Suprapubic skin (tissue), 3 donors: ENCODE results near the gene MOCS1.
"Not testable (repeated sequence)": the region's sequence is repeated elsewhere in the genome, so short reads cannot be mapped to it uniquely, and the experiment has no call there.

Source experiments
- EP300 ChIP-seq: sonication (generic); formaldehyde crosslinking; IDR thresholded peaks from one replicate; pipeline ENCODE4 v1.6.1; 2017; ENCODE audit warnings: antibody characterized with exemption
- TF ChIP-seq, protein P1 (sequence below), 2 donors: fragments of 200-600 bp in 1 of 2; fragments of 450-650 bp in 1 of 2; sonication (generic) in 1 of 2; IDR thresholded peaks; one replicate each; pipeline ENCODE4 v1.5.1; 2016 to 2019; ENCODE audit warnings: antibody characterized with exemption in 2 of 2, mild to moderate bottlenecking in 1 of 2, moderate library complexity in 1 of 2

- TF ChIP-seq, protein P1, sequence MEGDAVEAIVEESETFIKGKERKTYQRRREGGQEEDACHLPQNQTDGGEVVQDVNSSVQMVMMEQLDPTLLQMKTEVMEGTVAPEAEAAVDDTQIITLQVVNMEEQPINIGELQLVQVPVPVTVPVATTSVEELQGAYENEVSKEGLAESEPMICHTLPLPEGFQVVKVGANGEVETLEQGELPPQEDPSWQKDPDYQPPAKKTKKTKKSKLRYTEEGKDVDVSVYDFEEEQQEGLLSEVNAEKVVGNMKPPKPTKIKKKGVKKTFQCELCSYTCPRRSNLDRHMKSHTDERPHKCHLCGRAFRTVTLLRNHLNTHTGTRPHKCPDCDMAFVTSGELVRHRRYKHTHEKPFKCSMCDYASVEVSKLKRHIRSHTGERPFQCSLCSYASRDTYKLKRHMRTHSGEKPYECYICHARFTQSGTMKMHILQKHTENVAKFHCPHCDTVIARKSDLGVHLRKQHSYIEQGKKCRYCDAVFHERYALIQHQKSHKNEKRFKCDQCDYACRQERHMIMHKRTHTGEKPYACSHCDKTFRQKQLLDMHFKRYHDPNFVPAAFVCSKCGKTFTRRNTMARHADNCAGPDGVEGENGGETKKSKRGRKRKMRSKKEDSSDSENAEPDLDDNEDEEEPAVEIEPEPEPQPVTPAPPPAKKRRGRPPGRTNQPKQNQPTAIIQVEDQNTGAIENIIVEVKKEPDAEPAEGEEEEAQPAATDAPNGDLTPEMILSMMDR (IDR thresholded peaks at IDR 0.05), result not testable (repeated sequence)
- not testable (repeated sequence) for TF ChIP-seq EP300
Measured at GRCh38 chr6:39971131-39971530, 36.9 kb upstream of the MOCS1 start.
